ENCODE measurements around the gene FBLN2.

The FBLN2 gene

DNA sequence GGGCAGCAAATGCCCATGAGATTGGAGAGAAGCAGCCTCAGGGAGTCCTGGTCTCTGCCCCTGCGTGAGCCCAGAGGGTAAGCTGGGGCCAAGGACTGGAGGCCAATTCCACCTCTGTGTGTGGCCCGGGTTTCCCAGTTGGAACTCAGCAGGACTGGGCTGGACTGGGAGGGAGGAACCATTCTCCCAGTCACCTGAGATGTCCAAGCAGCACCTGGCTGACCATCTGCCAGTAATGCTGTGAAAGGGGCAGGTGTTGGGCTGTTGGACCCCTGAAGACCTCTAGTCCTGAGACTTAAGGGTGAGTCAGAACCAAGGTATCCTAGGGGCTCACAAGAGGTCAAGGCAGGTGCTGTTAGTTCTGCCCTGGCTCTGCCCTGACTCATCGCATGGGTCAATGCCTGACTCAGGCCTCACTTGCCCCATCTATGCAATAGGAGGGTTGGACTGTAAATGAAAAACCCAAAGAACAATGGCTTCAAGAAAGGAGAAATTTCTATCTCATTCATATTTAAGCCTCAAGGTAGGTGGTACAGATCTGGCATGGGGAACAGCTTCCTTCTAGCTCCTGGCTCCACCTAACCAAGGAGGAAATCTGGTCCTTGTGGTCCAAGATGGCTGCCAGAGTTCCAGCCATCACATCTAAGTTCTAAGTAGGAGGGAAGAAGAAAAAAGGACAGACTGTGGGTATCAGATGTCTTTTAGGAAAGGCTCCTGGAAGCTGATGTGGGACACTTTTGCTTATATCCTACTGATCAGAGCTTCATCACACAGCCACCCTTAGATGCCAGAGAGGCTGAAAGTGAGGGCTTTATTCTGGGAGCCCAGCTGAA is 111.3 kb downstream of the FBLN2 start:
- no peak overlapping the region for H2AK5ac ChIP-seq (ENCODE audit: low read depth, low read length)

DNA sequence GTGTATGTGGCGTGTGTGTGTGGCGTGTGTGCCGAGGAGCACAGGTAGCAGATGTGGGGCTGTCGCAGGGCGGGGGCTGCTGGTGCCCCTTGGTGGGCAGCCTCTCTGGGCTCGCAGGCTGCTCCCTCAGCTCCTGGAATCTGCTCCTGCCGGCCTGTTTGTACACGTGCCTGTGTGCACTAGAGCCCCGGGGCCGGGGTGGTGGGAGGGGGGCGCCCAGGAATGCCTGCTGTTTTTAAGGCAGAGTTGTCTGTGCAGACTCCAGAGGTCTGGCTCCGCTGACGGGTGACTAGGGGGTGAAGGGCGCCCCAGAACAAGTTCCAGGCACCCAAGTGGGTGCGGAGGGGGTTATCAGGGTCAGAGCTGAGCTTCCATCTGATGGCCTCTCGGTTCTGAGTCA is 112.2 kb downstream of the FBLN2 start:
- no peaks in the 10 kb centered on the region for H3K36me3 ChIP-seq (replicated peaks in 1 of 2; ENCODE audit: control insufficient read depth in 2 of 2, insufficient read depth in 2 of 2, low read length in 2 of 2)
- H3K27ac ChIP-seq (replicated peaks; ENCODE audit: low read length): no peak overlapping the region
- H3K14ac ChIP-seq (ENCODE audit: low read length): no peak overlapping the region
- H2BK12ac ChIP-seq (ENCODE audit: low read length): no peak overlapping the region
- H2BK120ac ChIP-seq (ENCODE audit: low read depth, low read length): no peak overlapping the region
- H3K4me1 ChIP-seq (ENCODE audit: control insufficient read depth in 2 of 2, insufficient read depth in 1 of 2, low read depth in 1 of 2, low read length in 2 of 2): peaks cover 3% of the 10 kb centered on the region in 2 donors
- no peak overlapping the region for H2AK5ac ChIP-seq (ENCODE audit: low read depth, low read length)
- H3K23ac ChIP-seq (ENCODE audit: low read depth, low read length, poor library complexity): no peak overlapping the region
- H2BK5ac ChIP-seq (ENCODE audit: low read length): no peak overlapping the region
- DNase-seq (ENCODE audit: low spot score): no peak
- H4K91ac ChIP-seq (ENCODE audit: low read depth, low read length, poor library complexity): no peak overlapping the region
- H4K8ac ChIP-seq (ENCODE audit: low read depth, low read length): no peak overlapping the region
- H3K4me3 ChIP-seq (ENCODE audit: low read length in 2 of 2): no peak overlapping the region
- no peak overlapping the region for H3K9ac ChIP-seq (ENCODE audit: low read depth, low read length, poor library complexity)
- H3K4ac ChIP-seq (ENCODE audit: low read length): no peak overlapping the region
- no peak overlapping the region for H3K18ac ChIP-seq (ENCODE audit: low read length)
- no peak overlapping the region for H2BK15ac ChIP-seq (ENCODE audit: low read length)
- no peak overlapping the region for H3K4me2 ChIP-seq (ENCODE audit: insufficient read depth, low read length, poor library complexity, severe bottlenecking)
- H3K27me3 ChIP-seq (ENCODE audit: control insufficient read depth in 3 of 3, insufficient read depth in 3 of 3, low read depth in 1 of 3, low read length in 3 of 3): peaks cover 0 to 8% (median 6%) of the 10 kb centered on the region in 3 experiments
- no CpG with 5 or more reads among the region's 16 CpGs for WGBS, 2 donors (ENCODE audit: extremely low coverage in 2 of 2, insufficient read length in 2 of 2, insufficient replicate concordance in 1 of 2)
- H2AFZ ChIP-seq (ENCODE audit: low read length): no peak overlapping the region
- H3K9me3 ChIP-seq (replicated peaks in 1 of 2; ENCODE audit: control insufficient read depth in 2 of 2, insufficient read depth in 1 of 2, low read depth in 1 of 2, low read length in 2 of 2): no peaks in the 10 kb centered on the region
- no peaks in the 10 kb centered on the region for H3K79me1 ChIP-seq (ENCODE audit: low read depth, low read length)

More for the DNA sequence above, 111.3 kb downstream of the FBLN2 start:
- no peaks in the 10 kb centered on the region for H3K9me3 ChIP-seq (replicated peaks in 1 of 2; ENCODE audit: control insufficient read depth in 2 of 2, insufficient read depth in 1 of 2, low read depth in 1 of 2, low read length in 2 of 2)
- H2BK5ac ChIP-seq (ENCODE audit: low read length): no peak overlapping the region
- H2BK120ac ChIP-seq (ENCODE audit: low read depth, low read length): no peak overlapping the region
- H3K79me1 ChIP-seq (ENCODE audit: low read depth, low read length): no peaks in the 10 kb centered on the region
- peak overlapping the region; percentile 7 for H3K18ac ChIP-seq (ENCODE audit: low read length)
- no peak overlapping the region for H3K14ac ChIP-seq (ENCODE audit: low read length)
- peaks cover 3 to 5% of the 10 kb centered on the region in 2 donors for H3K4me1 ChIP-seq (ENCODE audit: control insufficient read depth in 2 of 2, insufficient read depth in 1 of 2, low read depth in 1 of 2, low read length in 2 of 2)
- peaks cover 0 to 15% (median 9%) of the 10 kb centered on the region in 3 experiments for H3K27me3 ChIP-seq (ENCODE audit: control insufficient read depth in 3 of 3, insufficient read depth in 3 of 3, low read depth in 1 of 3, low read length in 3 of 3)
- H2BK12ac ChIP-seq (ENCODE audit: low read length): no peak overlapping the region
- WGBS, 2 donors (ENCODE audit: extremely low coverage in 2 of 2, insufficient read length in 2 of 2, insufficient replicate concordance in 1 of 2): no CpG with 5 or more reads among the region's 3 CpGs
- H3K36me3 ChIP-seq (replicated peaks in 1 of 2; ENCODE audit: control insufficient read depth in 2 of 2, insufficient read depth in 2 of 2, low read length in 2 of 2): no peaks in the 10 kb centered on the region
- H4K8ac ChIP-seq (ENCODE audit: low read depth, low read length): no peak overlapping the region
- H2BK15ac ChIP-seq (ENCODE audit: low read length): peak overlapping the region; percentile 7
- H3K4me3 ChIP-seq (ENCODE audit: low read length in 2 of 2): no peak overlapping the region
- H3K4me2 ChIP-seq (ENCODE audit: insufficient read depth, low read length, poor library complexity, severe bottlenecking): no peak overlapping the region
- DNase-seq (ENCODE audit: low spot score): no peak
- H3K4ac ChIP-seq (ENCODE audit: low read length): no peak overlapping the region
- H4K91ac ChIP-seq (ENCODE audit: low read depth, low read length, poor library complexity): no peak overlapping the region
- no peak overlapping the region for H3K27ac ChIP-seq (replicated peaks; ENCODE audit: low read length)
- no peak overlapping the region for H3K23ac ChIP-seq (ENCODE audit: low read depth, low read length, poor library complexity)
- H3K9ac ChIP-seq (ENCODE audit: low read depth, low read length, poor library complexity): no peak overlapping the region
- H2AFZ ChIP-seq (ENCODE audit: low read length): no peak overlapping the region

DNA sequence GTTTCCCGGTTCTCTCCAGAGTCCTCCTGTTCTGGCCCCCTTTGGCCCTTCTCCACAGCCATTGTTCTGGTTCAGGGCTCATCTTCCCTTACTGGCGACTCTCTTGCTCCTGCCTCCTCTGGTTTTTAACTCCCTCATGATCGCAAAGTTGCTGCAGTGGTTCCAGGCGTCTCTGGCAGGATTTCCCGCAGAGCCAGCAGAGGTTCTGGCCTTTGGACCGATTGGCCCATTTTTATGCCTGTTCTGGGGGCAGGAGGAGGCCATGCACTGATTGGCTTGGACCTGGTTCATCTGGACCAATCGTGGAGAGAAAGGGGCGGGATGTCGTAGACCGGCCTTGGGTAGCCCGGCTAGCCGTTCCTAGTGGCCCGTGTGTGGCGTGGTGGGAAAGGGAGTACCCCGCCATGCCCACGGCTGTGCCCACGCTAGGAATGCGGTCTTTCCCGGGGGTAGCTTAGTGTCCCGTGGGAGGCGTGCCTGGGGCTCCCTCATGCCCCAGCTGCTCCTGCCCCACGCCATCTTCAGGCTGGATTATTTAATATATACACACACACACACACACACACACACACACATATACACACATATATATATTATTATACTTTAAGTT is 113.4 kb downstream of the FBLN2 start:
- Histone ChIP-seq H2BK12ac (ENCODE audit: low read length) (no peak overlapping the region), H2BK120ac (ENCODE audit: low read depth, low read length) (no peak overlapping the region), H3K79me1 (ENCODE audit: low read depth, low read length) (no peaks in the 10 kb centered on the region), H3K23ac (ENCODE audit: low read depth, low read length, poor library complexity) (peak overlapping the region; percentile 49), H3K9ac (ENCODE audit: low read depth, low read length, poor library complexity) (no peak overlapping the region), H3K4me3 (ENCODE audit: low read length in 2 of 2) (no peak overlapping the region), H2AK5ac (ENCODE audit: low read depth, low read length) (peak overlapping the region; percentile 56), H3K4ac (ENCODE audit: low read length) (no peak overlapping the region), H3K14ac (ENCODE audit: low read length) (no peak overlapping the region), H3K4me2 (ENCODE audit: insufficient read depth, low read length, poor library complexity, severe bottlenecking) (no peak overlapping the region), H4K8ac (ENCODE audit: low read depth, low read length) (no peak overlapping the region), H2BK15ac (ENCODE audit: low read length) (peak overlapping the region; percentile 20), H3K18ac (ENCODE audit: low read length) (no peak overlapping the region), H3K27ac (replicated peaks; ENCODE audit: low read length) (no peak overlapping the region), H4K91ac (ENCODE audit: low read depth, low read length, poor library complexity) (no peak overlapping the region), H2BK5ac (ENCODE audit: low read length) (no peak overlapping the region), H3K4me1 (ENCODE audit: control insufficient read depth in 2 of 2, insufficient read depth in 1 of 2, low read depth in 1 of 2, low read length in 2 of 2) (peaks cover 3% of the 10 kb centered on the region in 2 donors), H3K27me3 (ENCODE audit: control insufficient read depth in 3 of 3, insufficient read depth in 3 of 3, low read depth in 1 of 3, low read length in 3 of 3) (peaks cover 0 to 6% (median 0%) of the 10 kb centered on the region in 3 experiments), H3K36me3 (replicated peaks in 1 of 2; ENCODE audit: control insufficient read depth in 2 of 2, insufficient read depth in 2 of 2, low read length in 2 of 2) (no peaks in the 10 kb centered on the region), H2AFZ (ENCODE audit: low read length) (no peak overlapping the region), H3K9me3 (replicated peaks in 1 of 2; ENCODE audit: control insufficient read depth in 2 of 2, insufficient read depth in 1 of 2, low read depth in 1 of 2, low read length in 2 of 2) (no peaks in the 10 kb centered on the region)
- DNase-seq (ENCODE audit: low spot score): no peak
- no CpG with 5 or more reads among the region's 22 CpGs for WGBS, 2 donors (ENCODE audit: extremely low coverage in 2 of 2, insufficient read length in 2 of 2, insufficient replicate concordance in 1 of 2)

DNA sequence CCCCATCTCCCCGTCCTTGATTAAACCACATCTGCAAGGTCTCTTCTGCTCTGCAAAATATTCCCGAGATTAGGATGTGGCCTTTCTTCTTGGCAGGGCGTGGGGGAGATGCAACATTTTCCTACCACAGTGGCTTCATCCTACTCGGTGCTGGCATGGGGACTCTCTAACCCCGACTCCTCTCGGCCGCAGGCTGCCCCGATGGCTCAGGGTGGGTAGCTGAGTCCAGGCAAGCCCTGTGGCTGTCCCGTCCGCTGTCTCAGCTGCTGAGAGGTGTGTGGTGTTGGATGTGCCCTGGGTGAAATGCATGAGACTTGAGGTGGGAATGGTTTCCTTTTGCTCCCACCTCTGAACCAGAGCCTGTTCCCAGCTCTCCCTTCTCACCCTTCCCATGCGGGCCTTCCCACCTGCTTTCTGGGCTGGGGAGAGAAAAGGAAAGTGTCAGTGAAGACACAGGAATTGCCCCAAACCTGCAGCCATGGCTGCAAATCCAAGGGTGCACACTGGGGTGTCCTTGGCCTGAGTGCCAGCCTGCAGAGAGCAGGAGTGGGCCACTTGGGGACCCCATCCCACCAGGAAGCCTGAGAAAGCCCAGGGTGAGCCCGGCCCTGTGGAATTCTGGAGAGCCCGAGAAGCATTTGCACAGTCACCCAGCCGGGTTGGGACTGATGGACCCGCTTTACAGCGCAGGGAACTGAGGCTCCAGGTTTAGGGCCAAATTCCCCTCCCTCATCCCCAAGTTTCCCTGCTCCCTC is 115.0 kb downstream of the FBLN2 start:
- H3K27me3 ChIP-seq (ENCODE audit: control insufficient read depth in 3 of 3, insufficient read depth in 3 of 3, low read depth in 1 of 3, low read length in 3 of 3): peaks cover 0 to 6% (median 0%) of the 10 kb centered on the region in 3 experiments
- H3K36me3 ChIP-seq (replicated peaks in 1 of 2; ENCODE audit: control insufficient read depth in 2 of 2, insufficient read depth in 2 of 2, low read length in 2 of 2): no peaks in the 10 kb centered on the region
- H3K4me2 ChIP-seq (ENCODE audit: insufficient read depth, low read length, poor library complexity, severe bottlenecking): no peak overlapping the region
- no peak overlapping the region for H2BK120ac ChIP-seq (ENCODE audit: low read depth, low read length)
- DNase-seq (ENCODE audit: low spot score): no peak
- H3K27ac ChIP-seq (replicated peaks; ENCODE audit: low read length): no peak overlapping the region
- no peaks in the 10 kb centered on the region for H3K79me1 ChIP-seq (ENCODE audit: low read depth, low read length)
- H4K8ac ChIP-seq (ENCODE audit: low read depth, low read length): no peak overlapping the region
- peak overlapping the region; percentile 32 for H3K18ac ChIP-seq (ENCODE audit: low read length)
- H2AK5ac ChIP-seq (ENCODE audit: low read depth, low read length): no peak overlapping the region
- no peak overlapping the region for H2BK15ac ChIP-seq (ENCODE audit: low read length)
- no peak overlapping the region for H4K91ac ChIP-seq (ENCODE audit: low read depth, low read length, poor library complexity)
- H3K4ac ChIP-seq (ENCODE audit: low read length): no peak overlapping the region
- no peak overlapping the region for H3K9ac ChIP-seq (ENCODE audit: low read depth, low read length, poor library complexity)
- no peaks in the 10 kb centered on the region for H3K9me3 ChIP-seq (replicated peaks in 1 of 2; ENCODE audit: control insufficient read depth in 2 of 2, insufficient read depth in 1 of 2, low read depth in 1 of 2, low read length in 2 of 2)
- no peaks in the 10 kb centered on the region for H3K4me1 ChIP-seq (ENCODE audit: control insufficient read depth in 2 of 2, insufficient read depth in 1 of 2, low read depth in 1 of 2, low read length in 2 of 2)
- H3K14ac ChIP-seq (ENCODE audit: low read length): no peak overlapping the region
- no peak overlapping the region for H3K23ac ChIP-seq (ENCODE audit: low read depth, low read length, poor library complexity)
- WGBS, 2 donors (ENCODE audit: extremely low coverage in 2 of 2, insufficient read length in 2 of 2, insufficient replicate concordance in 1 of 2): no CpG with 5 or more reads among the region's 16 CpGs
- H2BK5ac ChIP-seq (ENCODE audit: low read length): no peak overlapping the region
- no peak overlapping the region for H3K4me3 ChIP-seq (ENCODE audit: low read length in 2 of 2)
- no peak overlapping the region for H2AFZ ChIP-seq (ENCODE audit: low read length)
- H2BK12ac ChIP-seq (ENCODE audit: low read length): no peak overlapping the region

Data from neuronal stem cell (in vitro differentiated cells).